Measurements from ENCODE around the gene MAN1C1.
"Not testable (repeated sequence)": the region's sequence is repeated elsewhere in the genome, so short reads cannot be mapped to it uniquely, and the experiment has no call there.

Gene MAN1C1

DNA sequence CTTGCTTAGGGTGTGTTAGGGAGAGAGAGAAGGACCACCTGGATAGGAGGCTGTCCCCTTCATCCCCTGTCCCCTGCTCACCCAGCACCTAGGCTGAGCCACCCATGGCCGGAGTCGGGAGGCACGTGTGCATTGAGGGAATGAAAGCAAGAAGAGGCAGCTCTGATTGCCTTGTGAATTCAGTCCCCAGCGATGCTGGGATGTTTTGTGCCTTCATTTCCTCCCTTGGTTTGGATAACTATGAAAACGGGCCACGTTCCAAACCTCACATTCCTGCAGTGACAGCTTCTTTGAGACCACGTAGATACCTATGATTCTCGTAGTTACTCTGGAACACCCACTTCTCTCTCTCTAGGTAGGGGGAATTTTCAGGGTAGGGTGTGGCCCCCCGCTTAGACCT lies 67.1 kb downstream of the MAN1C1 start:
- DNase-seq, result peak; percentile 20

DNA sequence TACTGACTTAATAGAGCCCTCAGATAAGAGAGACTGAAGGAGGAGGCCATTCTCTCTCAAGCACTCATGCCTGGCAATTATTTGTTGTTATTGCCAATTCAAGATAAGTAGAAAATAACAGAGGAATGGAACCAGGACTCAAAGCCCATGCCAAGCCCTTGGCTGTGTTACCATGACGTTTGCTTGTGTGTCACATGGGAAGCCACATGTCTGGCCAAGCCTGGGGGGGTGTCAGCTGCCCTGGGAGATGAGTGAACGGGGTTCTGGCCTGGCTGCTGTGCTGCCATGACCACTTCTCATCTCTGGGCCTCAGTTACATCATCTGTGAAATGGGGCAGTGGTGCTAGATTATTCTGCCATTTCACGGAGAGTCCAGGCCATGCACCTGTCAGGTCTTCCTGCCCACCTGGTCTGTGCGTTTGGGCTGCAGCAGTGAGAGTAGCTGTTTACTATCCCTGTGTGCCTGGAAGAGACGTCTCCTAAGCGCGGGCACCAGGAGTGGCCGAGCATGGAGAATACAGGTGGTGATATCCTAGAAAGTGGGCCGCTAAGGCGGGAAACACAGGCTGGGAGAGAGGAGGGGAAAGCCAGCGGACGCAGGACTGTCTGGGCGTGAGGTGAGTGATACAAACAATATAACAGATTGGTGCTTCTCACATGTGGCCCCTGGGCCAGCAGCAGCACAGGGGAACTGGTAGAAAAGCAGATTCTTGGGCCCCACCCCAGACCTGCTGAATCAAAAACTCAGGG lies 67.8 kb downstream of the MAN1C1 start:
- DNase-seq, result no peak

DNA sequence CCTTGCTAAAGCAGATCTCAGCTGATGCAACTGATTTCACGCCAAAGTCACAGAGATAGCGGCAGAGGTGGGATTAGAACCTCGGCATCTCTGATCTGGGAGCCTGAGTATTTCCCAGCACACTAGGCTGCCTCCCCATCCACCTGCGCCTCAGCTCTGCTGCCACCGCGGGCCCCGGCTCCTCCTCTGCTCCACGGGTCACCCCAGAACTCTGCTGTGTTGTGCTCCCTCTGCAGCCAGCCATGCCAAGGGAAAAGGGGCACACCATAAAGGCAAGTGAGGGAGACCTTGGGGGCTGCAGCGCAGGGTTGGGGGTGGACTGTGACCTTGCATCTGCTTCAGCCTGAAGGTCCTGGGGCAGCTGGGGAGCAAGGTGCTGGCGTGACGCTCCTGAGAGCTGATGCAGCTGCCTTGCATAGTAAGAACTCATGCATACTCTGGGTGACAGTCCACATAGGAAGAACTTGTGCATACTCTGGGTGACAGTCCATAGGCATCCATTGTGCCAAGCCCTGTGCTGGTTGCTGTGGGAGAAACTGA lies 68.7 kb downstream of the MAN1C1 start:
- DNase-seq, result no peak

DNA sequence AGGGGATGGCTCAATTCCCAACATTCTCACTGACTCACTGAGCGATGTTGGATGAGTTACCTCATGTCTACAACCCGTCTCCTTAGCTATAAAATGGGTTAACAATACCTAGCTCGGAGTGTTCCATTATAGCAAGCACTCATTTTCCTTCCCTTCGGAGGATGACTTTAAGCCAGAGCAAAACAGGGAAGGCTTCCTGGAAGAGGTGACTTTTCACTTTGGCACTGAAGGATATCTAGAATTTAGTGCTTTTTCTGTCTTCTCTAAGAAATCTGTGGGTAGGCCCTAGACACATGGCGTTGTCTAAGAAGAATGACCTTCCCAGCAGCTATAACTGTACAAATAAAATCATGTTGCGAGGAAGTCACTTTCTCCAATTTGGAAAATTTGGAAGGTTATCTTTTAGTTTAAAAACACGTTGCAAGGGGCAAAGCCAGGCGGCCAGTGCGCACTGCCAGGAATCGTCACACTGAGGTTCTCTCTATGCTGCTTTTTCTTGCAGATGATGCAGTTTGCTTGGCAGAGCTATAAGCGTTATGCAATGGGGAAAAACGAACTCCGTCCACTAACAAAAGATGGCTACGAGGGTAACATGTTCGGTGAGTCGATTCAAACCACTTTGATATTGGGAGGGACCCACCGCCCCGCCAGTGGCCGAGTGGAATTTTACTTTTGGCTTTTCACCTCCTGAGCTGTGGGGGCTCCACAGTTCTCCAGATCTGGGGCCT lies 69.5 kb downstream of the MAN1C1 start:
- DNase-seq, result no peak

DNA sequence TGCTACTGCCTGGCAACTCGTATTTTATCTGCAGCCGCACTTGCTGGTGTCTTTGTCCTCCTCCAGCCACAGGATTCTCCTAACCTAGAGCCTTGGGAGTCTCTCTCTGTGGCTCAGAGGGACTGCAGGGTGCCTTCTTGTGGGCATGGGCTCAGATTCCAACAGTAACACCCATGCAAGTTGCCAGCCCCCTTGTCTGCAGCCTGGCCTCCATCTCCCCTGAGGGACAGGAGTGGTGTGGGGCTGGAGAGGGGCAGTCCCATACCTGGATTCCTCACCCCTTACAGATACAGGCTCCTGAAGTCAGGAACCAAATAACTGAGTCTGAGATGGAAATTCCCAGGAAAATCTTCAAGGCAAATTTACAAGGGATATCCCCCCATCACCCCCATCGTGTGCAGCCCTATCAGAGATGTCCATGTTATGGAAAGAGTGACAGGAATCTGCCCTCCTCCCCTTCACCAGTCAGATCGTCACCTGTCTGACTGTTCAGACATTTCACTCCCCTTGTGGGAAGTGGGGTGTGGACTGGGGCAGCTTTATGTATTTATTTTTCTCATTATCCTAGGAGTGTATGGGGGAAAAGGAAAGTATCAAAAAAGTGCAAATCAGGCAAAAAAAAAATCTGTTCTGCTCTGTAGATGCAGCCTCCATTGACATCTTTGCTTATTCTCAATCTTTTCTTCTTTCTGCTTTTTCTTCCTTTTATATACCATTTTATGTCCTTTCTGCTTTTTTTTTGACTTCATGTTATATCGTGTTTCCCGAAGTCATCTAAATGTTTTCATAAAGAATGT lies 70.8 kb downstream of the MAN1C1 start:
- DNase-seq, result no peak

DNA sequence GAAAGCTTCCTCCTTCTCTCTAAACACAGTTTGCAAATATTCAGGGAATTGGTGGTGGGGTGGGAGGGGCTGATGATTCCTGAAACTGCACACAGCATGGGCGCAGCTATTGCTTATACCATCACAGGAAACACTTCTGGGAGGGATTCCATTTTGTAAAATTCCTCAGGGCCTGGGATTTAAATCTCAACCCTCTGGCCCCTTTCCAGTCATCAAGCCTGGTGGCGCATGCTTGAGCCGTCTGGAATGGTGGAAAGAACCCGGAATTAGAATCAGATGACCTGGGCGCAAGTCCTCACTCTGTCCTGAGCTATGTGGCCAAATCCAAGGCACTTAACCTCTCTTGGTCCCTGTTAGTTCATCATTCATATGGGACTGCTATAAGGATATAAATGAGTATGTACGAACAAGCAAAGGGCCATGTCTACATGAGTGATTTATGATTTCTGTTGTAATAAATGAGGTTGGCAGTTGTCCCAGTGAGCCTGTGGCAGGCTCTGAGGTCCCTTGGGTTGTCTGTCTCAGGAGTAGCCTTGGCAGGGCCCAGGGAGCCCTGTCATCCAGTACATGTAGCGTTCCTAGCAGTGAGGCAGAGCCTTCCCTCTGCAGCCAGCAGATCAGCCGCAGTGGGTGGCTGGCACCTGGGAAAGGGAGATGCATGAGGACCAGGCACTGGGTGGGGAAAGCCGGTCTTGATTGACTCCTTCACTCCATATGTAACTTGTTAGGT lies 72.0 kb downstream of the MAN1C1 start:
- DNase-seq, result no peak

DNA sequence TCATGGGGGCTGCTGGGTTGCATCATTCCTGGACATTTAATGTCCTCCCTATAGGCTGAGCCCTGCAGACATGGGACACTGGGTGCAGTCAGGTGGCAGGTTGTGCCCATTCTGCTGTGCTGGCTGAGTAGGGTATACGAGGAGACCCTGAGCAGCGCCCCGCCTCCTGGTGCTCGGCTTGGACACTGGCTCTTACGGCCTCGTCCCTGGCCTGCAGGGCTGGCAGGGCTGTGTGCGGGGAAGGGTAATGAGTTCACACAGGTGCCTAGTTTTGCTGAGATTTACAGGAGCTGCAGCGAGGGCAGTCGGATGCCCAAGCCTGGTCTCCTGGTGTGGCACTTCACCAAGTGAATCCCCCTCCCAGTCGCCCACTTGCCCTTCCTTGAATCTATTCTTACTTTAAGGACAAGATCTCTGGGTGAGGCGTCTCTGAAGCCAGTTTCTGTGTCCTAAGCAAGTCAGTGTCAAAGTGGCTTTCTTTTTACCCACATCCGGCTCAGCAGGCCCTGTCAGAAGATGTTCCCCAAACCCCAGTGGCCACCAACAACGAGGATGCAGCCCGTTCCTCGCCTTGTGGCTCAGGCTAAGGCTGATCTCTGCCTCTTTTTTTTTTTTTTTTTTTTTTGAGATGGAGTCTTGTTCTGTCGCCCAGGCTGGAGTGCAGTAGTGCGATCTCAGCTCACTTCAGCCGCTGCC lies 73.2 kb downstream of the MAN1C1 start:
- DNase-seq, result no peak

DNA sequence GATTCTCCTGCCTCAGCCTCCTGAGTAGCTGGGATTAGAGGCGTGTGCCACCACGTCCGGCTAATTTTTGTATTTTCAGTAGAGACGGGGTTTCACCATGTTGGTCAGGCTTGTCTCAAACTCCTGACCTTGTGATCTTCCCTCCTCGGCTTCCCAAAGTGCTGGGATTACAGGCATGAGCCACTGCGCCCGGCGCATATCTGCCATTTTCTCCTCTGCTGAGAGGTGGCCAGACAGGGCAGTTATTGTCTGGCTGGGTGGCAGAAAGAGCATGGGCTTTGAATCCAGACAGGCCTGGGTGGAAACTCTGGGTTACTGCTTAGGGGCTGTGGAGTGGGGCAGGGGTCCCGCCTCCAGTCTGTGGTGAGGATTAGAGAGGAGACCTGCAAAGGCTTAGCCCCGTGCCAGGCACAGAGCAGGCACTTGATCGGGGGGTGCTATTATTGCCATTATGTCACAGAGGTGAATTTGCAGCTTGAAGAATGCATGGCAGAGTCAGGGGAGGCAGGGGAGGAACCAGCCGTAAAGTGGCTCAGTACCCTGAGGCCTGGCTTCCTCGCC lies 73.9 kb downstream of the MAN1C1 start:
- no peak for DNase-seq

DNA sequence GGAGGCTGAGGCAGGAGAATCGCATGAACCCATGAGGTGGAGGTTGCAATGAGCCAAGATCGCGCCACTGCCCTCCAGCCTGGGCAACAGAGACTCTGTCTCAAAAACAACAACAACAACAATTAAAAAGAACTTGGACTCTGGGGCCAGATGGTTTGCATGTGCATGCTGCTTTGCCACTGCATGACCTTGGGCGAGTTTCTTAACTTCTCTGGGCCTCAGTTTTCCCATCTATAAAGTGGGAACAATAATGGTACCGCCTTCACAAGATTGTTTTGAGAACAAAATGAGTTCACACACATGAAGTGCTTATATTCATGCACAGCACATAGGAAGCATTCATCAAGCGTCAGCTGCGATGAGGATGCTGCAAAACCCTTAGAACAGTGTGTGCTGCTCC lies 74.6 kb downstream of the MAN1C1 start:
- DNase-seq, result no peak

DNA sequence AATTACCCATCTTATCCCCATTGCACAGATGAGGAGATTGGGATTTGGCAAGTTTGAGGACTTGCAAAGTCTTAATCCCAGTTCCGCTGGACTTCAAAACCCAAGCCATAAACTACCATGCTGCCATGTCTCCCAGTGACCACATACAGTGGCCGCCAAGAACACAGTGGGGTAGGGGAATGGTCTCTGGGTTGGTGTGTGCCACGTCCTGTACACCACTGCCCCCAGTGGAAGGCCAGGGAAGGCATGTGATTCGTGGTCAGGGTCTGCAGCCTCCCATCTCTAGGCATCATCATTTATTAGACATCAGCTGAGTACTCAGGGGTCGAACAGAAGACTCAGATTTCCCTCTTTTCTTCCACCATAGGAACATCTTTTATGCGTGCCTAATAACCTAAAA lies 76.0 kb downstream of the MAN1C1 start:
- no peak for DNase-seq

DNA sequence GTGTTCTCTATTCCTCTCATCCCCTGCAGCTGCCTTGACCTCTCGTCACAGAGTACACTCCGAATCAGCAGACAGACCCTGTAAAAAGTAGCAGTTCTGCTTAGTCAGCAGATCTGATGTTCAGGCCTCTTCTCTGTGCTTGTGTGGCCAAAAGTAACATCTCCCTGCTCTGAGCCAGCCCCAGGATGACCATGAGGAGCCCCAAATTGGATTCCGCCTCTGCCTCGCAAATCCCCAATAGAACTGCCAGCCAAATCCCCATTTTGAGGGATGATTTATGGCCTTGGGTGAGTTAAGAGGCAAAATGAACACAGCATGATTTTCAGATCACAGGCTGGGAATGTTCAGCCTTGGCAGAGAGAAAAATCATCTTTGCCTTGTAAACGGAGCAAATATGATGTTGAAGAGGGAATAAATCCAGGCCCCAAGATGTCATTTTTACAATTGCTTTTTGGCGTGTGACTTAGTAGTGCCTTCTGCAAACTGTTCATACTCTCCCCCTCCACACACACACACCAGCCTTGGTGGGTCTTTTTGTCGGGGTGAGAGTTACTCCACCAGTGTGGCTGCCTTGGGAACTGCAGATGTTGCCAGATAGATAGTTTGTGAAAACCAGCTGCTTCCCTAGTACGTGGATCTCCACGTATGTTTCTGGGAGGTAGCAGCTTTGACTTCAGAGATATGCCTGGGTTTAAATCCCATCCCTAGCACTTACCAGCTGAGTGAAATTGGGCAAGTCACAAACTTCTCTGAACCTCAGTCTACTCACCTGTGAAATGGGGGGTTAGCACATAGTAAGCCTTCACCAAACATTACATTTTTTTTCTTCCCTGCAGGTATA lies 77.8 kb downstream of the MAN1C1 start:
- no peak for DNase-seq

DNA sequence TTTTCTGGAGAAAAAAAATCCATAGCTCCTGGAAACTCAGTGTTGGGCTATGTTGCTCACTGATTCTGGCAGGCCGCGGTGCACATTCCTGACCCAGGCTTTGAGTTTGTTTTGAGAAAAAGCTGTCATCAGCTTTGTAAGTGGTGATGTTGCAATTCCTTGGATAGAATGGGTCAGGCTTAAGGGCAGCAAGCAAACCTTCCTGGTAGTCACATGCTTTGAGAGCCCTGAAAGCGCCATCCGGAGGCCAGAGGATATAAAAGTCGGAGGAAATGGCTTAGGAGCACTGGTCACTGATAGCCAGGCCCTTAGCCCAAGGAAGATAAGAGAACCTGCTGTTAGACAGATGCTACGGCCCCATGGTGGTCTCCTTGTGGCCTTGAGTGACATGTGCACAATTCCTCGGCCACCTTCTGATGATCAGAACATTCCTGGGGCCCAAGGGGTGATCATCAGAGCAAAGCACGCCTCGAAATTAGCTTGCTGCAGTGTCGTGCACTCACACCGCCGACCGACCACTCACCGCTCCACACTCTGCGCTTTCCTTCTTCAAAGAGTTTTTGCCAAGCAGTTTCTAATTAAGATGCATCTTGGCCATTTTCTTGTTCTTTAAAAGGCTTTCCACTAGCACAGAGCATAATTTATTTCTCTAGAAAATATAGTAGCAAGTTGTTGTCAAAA lies 78.6 kb downstream of the MAN1C1 start:
- DNase-seq, result peak; percentile 84

DNA sequence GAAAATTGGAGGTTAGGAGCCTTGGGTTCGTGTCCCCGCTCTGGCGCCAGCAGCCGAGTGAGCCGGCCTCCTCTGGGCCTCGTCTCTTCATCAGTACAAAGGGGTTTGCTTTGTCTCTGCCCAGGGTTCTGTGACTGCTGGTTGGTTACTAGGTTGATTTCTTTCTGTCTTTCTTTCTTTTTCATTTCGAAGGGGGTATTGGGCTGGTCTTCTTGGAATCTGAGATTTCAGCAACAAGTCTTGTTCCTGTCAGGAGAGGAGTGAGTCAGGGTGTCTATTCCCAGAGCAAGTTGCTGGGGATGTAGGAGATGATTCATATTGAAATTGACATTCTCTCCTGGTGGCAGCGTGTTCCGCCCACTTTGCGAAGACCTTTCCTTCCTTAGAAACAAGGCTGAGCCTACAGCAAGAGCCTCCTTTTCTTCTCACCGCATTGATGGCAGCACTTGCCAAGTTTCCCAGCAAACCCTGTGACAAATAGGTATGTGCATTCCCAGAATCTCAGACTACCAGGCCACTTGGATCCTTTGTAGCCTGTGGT lies 79.2 kb downstream of the MAN1C1 start:
- peak; percentile 22 for DNase-seq

DNA sequence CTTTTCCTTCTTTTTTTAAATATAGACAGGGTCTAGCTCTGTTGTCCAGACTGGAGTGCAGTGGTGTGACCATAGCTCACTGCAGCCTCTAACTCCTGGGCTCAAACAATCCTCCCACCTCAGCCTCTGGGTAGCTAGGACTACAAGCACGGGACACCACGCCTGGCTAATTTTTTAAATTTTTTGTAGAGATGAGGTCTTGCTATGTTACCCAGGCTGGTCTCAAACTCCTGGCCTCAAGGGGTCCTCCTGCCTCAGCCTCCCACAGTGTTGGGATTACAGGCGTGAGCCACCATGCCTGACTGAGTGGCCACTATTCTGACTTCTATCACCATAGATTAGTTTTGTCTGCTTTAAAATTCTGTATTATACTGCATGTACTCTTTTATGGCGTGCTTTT lies 80.1 kb downstream of the MAN1C1 start:
- not testable (repeated sequence) for DNase-seq

DNA sequence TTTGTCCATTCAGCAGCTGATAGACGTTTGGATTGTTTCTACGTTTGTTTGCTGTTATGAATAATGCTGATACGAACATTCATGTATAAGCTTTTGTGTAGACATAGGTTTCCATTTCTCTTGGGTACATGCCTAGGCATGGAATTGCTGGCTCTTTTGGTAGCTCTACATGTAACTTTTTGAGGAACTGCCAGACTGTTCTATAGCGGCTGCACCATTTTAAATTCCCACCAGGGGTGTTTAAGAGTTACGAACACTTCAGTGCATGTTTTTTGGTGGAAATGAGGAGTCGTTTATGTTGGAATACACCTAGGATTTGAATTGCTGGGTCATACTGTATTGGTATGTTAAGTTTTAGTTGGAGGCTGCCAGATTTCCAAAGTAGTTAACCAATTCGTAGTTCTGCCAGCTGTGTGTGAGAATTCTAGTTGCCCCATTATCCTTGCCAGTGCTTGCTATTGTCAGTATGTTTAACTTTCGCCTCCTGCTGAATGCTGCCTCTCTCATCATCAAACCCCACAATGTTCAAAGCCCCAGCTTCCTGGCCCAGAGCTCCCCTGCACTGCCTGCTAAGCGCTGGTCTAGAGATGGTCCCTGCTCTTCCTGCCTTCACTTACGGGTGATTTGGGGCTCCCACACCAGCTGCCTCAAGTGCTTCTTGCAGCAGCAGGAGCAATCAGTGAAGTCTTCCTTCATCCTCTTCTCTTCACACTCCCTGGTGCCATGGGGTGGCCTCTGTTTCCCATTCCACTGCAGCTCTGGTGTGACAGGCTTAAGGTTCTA lies 81.0 kb downstream of the MAN1C1 start:
- DNase-seq, result no peak

DNA sequence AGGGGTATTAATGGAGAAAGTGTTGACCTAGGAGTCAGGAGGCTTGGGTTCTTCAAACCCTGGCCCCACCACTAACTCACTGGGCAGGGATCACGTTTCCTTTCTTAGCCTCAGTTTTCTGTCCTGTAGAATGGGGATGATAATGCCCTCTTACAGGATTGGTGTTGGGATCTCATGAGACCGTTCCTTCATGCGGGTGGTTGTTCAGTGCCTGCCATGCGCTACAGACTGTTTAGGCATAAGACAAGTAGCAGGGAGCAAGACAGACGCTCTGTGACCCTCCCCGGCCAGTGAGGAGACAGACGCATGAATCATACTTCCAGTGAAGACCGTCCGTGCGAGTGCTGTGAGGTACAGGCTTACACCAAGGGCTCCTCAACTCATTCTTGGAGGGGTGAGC lies 81.7 kb downstream of the MAN1C1 start:
- DNase-seq, result no peak

DNA sequence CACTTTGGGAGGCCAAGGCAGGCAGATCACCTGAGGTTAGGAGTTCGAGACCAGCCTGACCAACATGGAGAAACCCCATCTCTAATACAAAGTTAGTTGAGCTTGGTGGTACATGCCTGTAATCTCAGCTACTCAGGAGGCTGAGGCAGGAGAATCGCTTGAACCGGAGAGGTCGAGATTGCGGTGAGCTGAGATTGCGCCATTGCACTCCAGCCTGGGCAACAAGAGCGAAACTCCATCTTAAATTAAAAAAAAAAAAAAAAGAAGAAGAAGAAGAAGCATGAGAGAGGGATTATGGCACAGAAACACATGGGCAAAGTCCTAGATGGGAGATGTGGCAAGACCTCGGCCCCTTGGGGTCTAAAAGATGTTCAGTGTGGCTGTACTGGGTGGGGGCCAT lies 82.5 kb downstream of the MAN1C1 start:
- DNase-seq, result not testable (repeated sequence)

DNA sequence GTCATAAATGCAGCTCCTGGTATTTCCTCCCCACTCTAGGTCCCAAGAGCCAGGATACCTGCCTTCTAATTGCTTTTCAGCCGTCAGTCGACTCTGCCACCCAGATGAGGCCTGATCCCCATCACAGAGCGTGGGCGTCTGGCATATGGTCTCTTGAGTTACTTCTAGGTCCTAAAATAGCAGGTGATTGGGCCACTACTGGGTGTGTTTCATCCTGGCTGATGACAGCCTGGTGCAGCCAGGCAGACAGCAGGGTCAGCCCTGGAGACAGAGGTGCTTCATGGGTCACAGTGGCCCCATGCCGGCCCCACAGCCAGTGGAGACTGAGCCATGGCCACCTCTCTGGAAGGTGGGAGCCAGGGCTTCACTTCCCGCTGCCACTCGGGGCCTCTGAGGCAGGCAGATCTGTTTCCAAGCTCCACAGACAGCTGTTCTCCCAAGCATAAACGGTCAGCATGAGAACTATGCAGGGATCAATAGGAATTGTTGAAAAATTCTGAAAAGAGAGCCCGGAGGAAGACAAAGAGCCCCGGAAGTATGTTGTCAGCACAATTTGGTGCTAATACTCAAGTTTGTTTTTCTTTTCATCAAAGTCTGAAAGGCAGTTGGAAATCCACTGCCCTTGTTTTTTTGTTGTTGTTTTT lies 83.0 kb downstream of the MAN1C1 start:
- no peak for DNase-seq

DNA sequence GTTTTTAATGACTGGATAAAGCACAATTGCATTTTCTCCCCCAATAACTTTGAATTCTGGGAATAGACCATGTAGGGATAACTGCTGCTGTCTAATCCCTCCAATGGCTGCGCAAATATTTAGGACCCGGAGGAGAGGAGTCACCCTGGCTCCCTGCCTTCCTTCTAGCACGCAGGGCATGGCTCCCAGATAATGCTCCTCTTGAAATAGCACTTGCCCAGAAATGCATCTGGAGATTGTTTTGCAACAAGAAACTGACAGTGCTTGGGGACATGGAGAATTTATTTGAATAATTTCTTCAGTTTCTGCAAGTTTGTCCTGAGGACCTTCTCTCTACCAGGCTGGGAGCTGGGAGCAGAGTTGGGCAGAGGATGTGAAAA lies 83.5 kb downstream of the MAN1C1 start:
- no peak for DNase-seq

Measured in kidney glomerular epithelial cell (primary cell).